Neural crest cell (in vitro differentiated cells): Measurements from ENCODE around the gene SYT9. TPM values are rescaled to one million over a fixed set of nuclear protein-coding genes. Genes with fewer than 3 reads are reported as not detected.

Experiments used
- DNase-seq: peaks from one replicate; pipeline ENCODE4 v3.0.0; 2021; ENCODE audit warnings: low read depth, mixed read lengths, low spot score
- H3K27ac Mint-ChIP-seq: one replicate; pipeline ENCODE4 v1.8.0; 2021; ENCODE audit warnings: mild to moderate bottlenecking, mixed read lengths; ENCODE audit not compliant: unreplicated experiment
- H3K27me3 Mint-ChIP-seq: 2 replicates; pipeline ENCODE4 v1.8.0; 2021; ENCODE audit warnings: low read depth, mild to moderate bottlenecking, mixed read lengths
- H3K36me3 Mint-ChIP-seq: 2 replicates; pipeline ENCODE4 v1.8.0; 2021; ENCODE audit warnings: low read depth, mild to moderate bottlenecking, mixed read lengths
- H3K4me1 Mint-ChIP-seq: 2 replicates; pipeline ENCODE4 v1.8.0; 2021; ENCODE audit warnings: mixed read lengths
- H3K4me3 Mint-ChIP-seq: one replicate; pipeline ENCODE4 v1.8.0; 2021; ENCODE audit warnings: mild to moderate bottlenecking, mixed read lengths
- H3K9me3 Mint-ChIP-seq: 2 replicates; pipeline ENCODE4 v1.8.0; 2021; ENCODE audit warnings: mixed read lengths
- CTCF ChIP-seq: fragments of 200-600 bp; sonication (generic); conservative IDR thresholded peaks from 2 replicates; pipeline ENCODE4 v1.5.0; 2021; ENCODE audit warnings: antibody characterized with exemption, mild to moderate bottlenecking
- total RNA-seq: library from RNA; stranded (reverse); gene quantifications from 2 replicates; pipeline ENCODE4 v1.2.1, GENCODE V29; 2021

The SYT9 gene
- total RNA-seq, 1 donor from 2014 or later, result 0.72 TPM

GRCh38 chr11:7494086-7494745 is 242.5 kb downstream of the SYT9 start:
- no peaks in the 10 kb centered on the region for H3K9me3 Mint-ChIP-seq
- no peaks in the 10 kb centered on the region for H3K4me1 Mint-ChIP-seq
- H3K36me3 Mint-ChIP-seq, result no peaks in the 10 kb centered on the region
- no peak for TF ChIP-seq CTCF
- no peak for DNase-seq
- H3K27me3 Mint-ChIP-seq, result no peaks in the 10 kb centered on the region
- no peak overlapping the region for H3K4me3 Mint-ChIP-seq
- peak overlapping the region; percentile 16 for H3K27ac Mint-ChIP-seq

- no peak overlapping the region for H3K4me3 Mint-ChIP-seq
- DNase-seq, result no peak
- H3K27me3 Mint-ChIP-seq, result no peaks in the 10 kb centered on the region
- no peak for TF ChIP-seq CTCF
- no peak overlapping the region for H3K27ac Mint-ChIP-seq
- no peaks in the 10 kb centered on the region for H3K36me3 Mint-ChIP-seq
- no peaks in the 10 kb centered on the region for H3K4me1 Mint-ChIP-seq
- H3K9me3 Mint-ChIP-seq, result no peaks in the 10 kb centered on the region
Measured at GRCh38 chr11:7495882-7496551, 244.3 kb downstream of the SYT9 start.

- TF ChIP-seq CTCF, result no peak
- H3K36me3 Mint-ChIP-seq, result no peaks in the 10 kb centered on the region
- H3K27me3 Mint-ChIP-seq, result no peaks in the 10 kb centered on the region
- no peaks in the 10 kb centered on the region for H3K4me1 Mint-ChIP-seq
- DNase-seq, result no peak
- no peaks in the 10 kb centered on the region for H3K9me3 Mint-ChIP-seq
- H3K27ac Mint-ChIP-seq, result peak overlapping the region; percentile 74
- H3K4me3 Mint-ChIP-seq, result no peak overlapping the region
Measured at GRCh38 chr11:7498193-7498592, 246.5 kb downstream of the SYT9 start.

GRCh38 chr11:7499081-7499480 is 247.4 kb downstream of the SYT9 start:
- H3K4me3 Mint-ChIP-seq, result no peak overlapping the region
- H3K27ac Mint-ChIP-seq, result no peak overlapping the region
- no peaks in the 10 kb centered on the region for H3K9me3 Mint-ChIP-seq
- TF ChIP-seq CTCF, result no peak
- no peak for DNase-seq
- no peaks in the 10 kb centered on the region for H3K27me3 Mint-ChIP-seq
- H3K4me1 Mint-ChIP-seq, result no peaks in the 10 kb centered on the region
- no peaks in the 10 kb centered on the region for H3K36me3 Mint-ChIP-seq

GRCh38 chr11:7500251-7500650 is 248.5 kb downstream of the SYT9 start:
- H3K4me1 Mint-ChIP-seq, result no peaks in the 10 kb centered on the region
- H3K27me3 Mint-ChIP-seq, result no peaks in the 10 kb centered on the region
- H3K27ac Mint-ChIP-seq, result no peak overlapping the region
- H3K9me3 Mint-ChIP-seq, result no peaks in the 10 kb centered on the region
- no peak overlapping the region for H3K4me3 Mint-ChIP-seq
- no peaks in the 10 kb centered on the region for H3K36me3 Mint-ChIP-seq
- DNase-seq, result no peak
- TF ChIP-seq CTCF, result no peak
